ENCODE measurements around the gene ATF4. TPM values are rescaled to one million over a fixed set of nuclear protein-coding genes. Genes with fewer than 3 reads are reported as not detected.

The ATF4 gene
- total and polyA plus RNA-seq, 9 donors: 212 to 611 (median 252) TPM

- Histone ChIP-seq H3K4me3 (no peak overlapping the region), H3K4me1 (ENCODE audit: insufficient read depth) (no peaks in the 10 kb centered on the region), H3K9me3 (no peaks in the 10 kb centered on the region), H3K36me3 (no peaks in the 10 kb centered on the region), H3K27ac (no peak overlapping the region), H3K27me3 (no peaks in the 10 kb centered on the region)
- TF ChIP-seq POLR2A (IDR thresholded peaks at IDR 0.05): no peak
- no peak for DNase-seq
- 23 to 39% (median 29%) methylated on average over 5 of the region's 5 CpGs for WGBS, 3 donors
- intact Hi-C loops (cut with DNase I): loop anchor here in 1 of 4 donors (10.0 kb wide), 1 partner anchor 478 kb away; no protein-coding TSS in a partner anchor
Measured at GRCh38 chr22:39546889-39547586, 26.7 kb downstream of the ATF4 start.

GRCh38 chr22:39547587-39547947, 27.2 kb downstream of the ATF4 start:
- DNase-seq: no peak
- Histone ChIP-seq H3K9me3 (no peaks in the 10 kb centered on the region), H3K27ac (no peak overlapping the region), H3K36me3 (no peaks in the 10 kb centered on the region), H3K4me1 (ENCODE audit: insufficient read depth) (no peaks in the 10 kb centered on the region), H3K27me3 (no peaks in the 10 kb centered on the region), H3K4me3 (no peak overlapping the region)
- WGBS, 3 donors: 23 to 32% (median 32%) methylated on average over 2 of the region's 2 CpGs
- TF ChIP-seq CTCF (IDR thresholded peaks at IDR 0.05) (no peak), POLR2A (IDR thresholded peaks at IDR 0.05) (no peak), EP300 (IDR thresholded peaks at IDR 0.05) (no peak)
- intact Hi-C loops (cut with DNase I): loop anchor here in 1 of 4 donors (10.0 kb wide), 1 partner anchor 477 kb away; no protein-coding TSS in a partner anchor

GRCh38 chr22:39553429-39553828, 33.1 kb downstream of the ATF4 start:
- TF ChIP-seq POLR2A (IDR thresholded peaks at IDR 0.05): no peak
- no peak for TF ChIP-seq EP300 (IDR thresholded peaks at IDR 0.05)
- no peak for TF ChIP-seq CTCF (IDR thresholded peaks at IDR 0.05)
- Histone ChIP-seq H3K4me1 (ENCODE audit: insufficient read depth) (no peaks in the 10 kb centered on the region), H3K9me3 (no peaks in the 10 kb centered on the region), H3K27me3 (no peaks in the 10 kb centered on the region), H3K4me3 (no peak overlapping the region), H3K36me3 (no peaks in the 10 kb centered on the region), H3K27ac (no peak overlapping the region)
- intact Hi-C loops (cut with DNase I): no loop called here
- 67 to 100% (median 80%) methylated on average over 3 of the region's 3 CpGs for WGBS, 3 donors
- DNase-seq: no peak

GRCh38 chr22:39554151-39554550, 33.8 kb downstream of the ATF4 start:
- Histone ChIP-seq H3K36me3 (no peaks in the 10 kb centered on the region), H3K9me3 (no peaks in the 10 kb centered on the region), H3K27me3 (no peaks in the 10 kb centered on the region), H3K4me3 (no peak overlapping the region), H3K4me1 (ENCODE audit: insufficient read depth) (no peaks in the 10 kb centered on the region), H3K27ac (no peak overlapping the region)
- intact Hi-C loops (cut with DNase I): no loop called here
- WGBS, 3 donors: 60 to 67% (median 62%) methylated on average over 3 of the region's 3 CpGs
- no peak for TF ChIP-seq EP300 (IDR thresholded peaks at IDR 0.05)
- no peak for DNase-seq

- Histone ChIP-seq H3K4me1 (ENCODE audit: insufficient read depth) (no peaks in the 10 kb centered on the region), H3K27me3 (no peaks in the 10 kb centered on the region), H3K9me3 (no peaks in the 10 kb centered on the region), H3K4me3 (no peak overlapping the region), H3K36me3 (no peaks in the 10 kb centered on the region), H3K27ac (no peak overlapping the region)
- intact Hi-C loops (cut with DNase I): no loop called here
- DNase-seq: peak in 2 of 5 donors; percentile 35 to 59
- no peak for TF ChIP-seq CTCF (IDR thresholded peaks at IDR 0.05)
- no peak for TF ChIP-seq POLR2A (IDR thresholded peaks at IDR 0.05)
- TF ChIP-seq EP300 (IDR thresholded peaks at IDR 0.05): no peak
- WGBS, 3 donors: 4 to 5% (median 4%) methylated on average over 61 to 72 of the region's 72 CpGs
Measured at GRCh38 chr22:39556970-39557841, 36.8 kb downstream of the ATF4 start.

All from ovary (tissue), 9 donors.